Suprapubic skin (tissue), 3 donors: ENCODE results near the gene DGCR8.
A peak's percentile ranks its signal among the peaks of the same experiment; 100 is the strongest.

Source experiments
- EP300 ChIP-seq: sonication (generic); formaldehyde crosslinking; IDR thresholded peaks from one replicate; pipeline ENCODE4 v1.6.1; 2017; ENCODE audit warnings: antibody characterized with exemption
- POLR2A ChIP-seq, 2 donors: fragments of 450-650 bp; IDR thresholded peaks; one replicate each; pipeline ENCODE4 v1.6.1; 2017; ENCODE audit warnings: antibody characterized with exemption in 2 of 2, mild to moderate bottlenecking in 2 of 2, moderate library complexity in 2 of 2
- TF ChIP-seq, protein P1 (sequence below), 2 donors: fragments of 200-600 bp in 1 of 2; fragments of 450-650 bp in 1 of 2; sonication (generic) in 1 of 2; IDR thresholded peaks; one replicate each; pipeline ENCODE4 v1.5.1; 2016 to 2019; ENCODE audit warnings: antibody characterized with exemption in 2 of 2, mild to moderate bottlenecking in 1 of 2, moderate library complexity in 1 of 2

DNA sequence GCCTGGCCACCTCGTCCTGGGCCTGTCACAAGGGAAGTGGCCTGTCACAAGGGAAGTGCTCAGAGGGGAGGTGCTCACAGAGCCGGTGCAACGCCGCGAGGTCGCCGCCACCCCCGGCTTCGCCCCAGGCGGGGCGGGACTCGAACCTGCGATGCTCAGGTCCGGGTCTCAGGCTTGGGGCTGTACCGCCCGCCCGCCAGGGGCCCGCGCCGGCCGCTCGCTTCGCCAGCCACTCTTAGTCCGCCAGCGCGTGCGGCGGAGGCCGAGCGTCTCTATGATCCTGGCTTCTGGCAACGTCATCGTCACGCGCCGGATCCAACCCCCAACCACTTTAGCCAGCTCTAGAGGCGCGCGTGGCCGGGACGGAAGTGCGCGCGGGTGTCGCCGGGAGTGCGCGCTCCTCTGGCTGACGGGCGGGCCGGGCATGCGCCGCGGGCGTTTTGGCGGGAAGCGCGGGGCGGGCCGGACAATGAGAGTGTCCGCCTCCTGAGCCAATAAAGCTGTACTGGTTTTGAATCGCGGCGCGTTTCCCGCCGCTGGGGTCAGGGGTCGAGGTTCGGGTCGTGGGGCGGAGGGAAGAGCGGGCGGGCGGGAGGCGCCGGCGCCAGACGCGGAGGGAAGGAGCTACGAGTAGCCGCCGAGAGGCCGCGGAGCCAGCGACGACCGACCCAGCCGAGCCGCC lies 37.1 kb downstream of the DGCR8 start, which contains the start of gene TRMT2A:
- TF ChIP-seq EP300, result no peak
- TF ChIP-seq, protein P1, sequence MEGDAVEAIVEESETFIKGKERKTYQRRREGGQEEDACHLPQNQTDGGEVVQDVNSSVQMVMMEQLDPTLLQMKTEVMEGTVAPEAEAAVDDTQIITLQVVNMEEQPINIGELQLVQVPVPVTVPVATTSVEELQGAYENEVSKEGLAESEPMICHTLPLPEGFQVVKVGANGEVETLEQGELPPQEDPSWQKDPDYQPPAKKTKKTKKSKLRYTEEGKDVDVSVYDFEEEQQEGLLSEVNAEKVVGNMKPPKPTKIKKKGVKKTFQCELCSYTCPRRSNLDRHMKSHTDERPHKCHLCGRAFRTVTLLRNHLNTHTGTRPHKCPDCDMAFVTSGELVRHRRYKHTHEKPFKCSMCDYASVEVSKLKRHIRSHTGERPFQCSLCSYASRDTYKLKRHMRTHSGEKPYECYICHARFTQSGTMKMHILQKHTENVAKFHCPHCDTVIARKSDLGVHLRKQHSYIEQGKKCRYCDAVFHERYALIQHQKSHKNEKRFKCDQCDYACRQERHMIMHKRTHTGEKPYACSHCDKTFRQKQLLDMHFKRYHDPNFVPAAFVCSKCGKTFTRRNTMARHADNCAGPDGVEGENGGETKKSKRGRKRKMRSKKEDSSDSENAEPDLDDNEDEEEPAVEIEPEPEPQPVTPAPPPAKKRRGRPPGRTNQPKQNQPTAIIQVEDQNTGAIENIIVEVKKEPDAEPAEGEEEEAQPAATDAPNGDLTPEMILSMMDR (IDR thresholded peaks at IDR 0.05), result peak in 1 of 2 donors; percentile 10
- TF ChIP-seq POLR2A (IDR thresholded peaks at IDR 0.05), result peak in 1 of 2 donors; percentile 51
